Left lung (tissue), 10 donors: ENCODE measurements around the gene PHACTR1. TPM values are rescaled to one million over a fixed set of nuclear protein-coding genes. Genes with fewer than 3 reads are reported as not detected.
A peak's percentile ranks its signal among the peaks of the same experiment; 100 is the strongest.

Experiments
- ATAC-seq: fragments of 200-7000 bp; cut with Tn5 transposase; one replicate; pipeline ENCODE4 v1.9.1; 2020; ENCODE audit warnings: moderate library complexity
- DNase-seq, 4 donors: peaks; one replicate each; pipeline ENCODE4 v3.0.0-alpha.2; 2013 to 2020
- H3K27ac ChIP-seq, 2 donors: fragments of 200-600 bp; sonication (generic) in 1 of 2; one replicate each; pipeline versions ENCODE4 v1.5.0 to v1.8.0; 2020 to 2021
- H3K27me3 ChIP-seq, 2 donors: fragments of 200-600 bp; sonication (generic) in 1 of 2; one replicate each; pipeline versions ENCODE4 v1.5.0 to v1.8.0; 2020 to 2021
- H3K36me3 ChIP-seq, 2 donors: fragments of 200-600 bp; sonication (generic) in 1 of 2; one replicate each; pipeline versions ENCODE4 v1.5.0 to v1.8.0; 2020 to 2021
- H3K4me1 ChIP-seq, 2 donors: fragments of 200-600 bp; one replicate each; pipeline ENCODE4 v1.8.0; 2021
- H3K4me3 ChIP-seq, 2 donors: fragments of 200-600 bp; sonication (generic) in 1 of 2; one replicate each; pipeline versions ENCODE4 v1.5.0 to v1.8.0; 2020 to 2021; ENCODE audit warnings: mild to moderate bottlenecking in 1 of 2
- H3K9me3 ChIP-seq, 2 donors: fragments of 200-600 bp; sonication (generic) in 1 of 2; one replicate each; pipeline versions ENCODE4 v1.5.0 to v1.8.0; 2020 to 2021
- CTCF ChIP-seq, 2 donors: fragments of 200-600 bp; sonication (generic) in 1 of 2; IDR thresholded peaks; one replicate each; pipeline versions ENCODE4 v1.5.0 to v1.8.0; 2021; ENCODE audit warnings: antibody characterized with exemption in 2 of 2
- intact Hi-C, 2 donors: fragments of 100-400 bp; cut with DNase I; formaldehyde crosslinking; loops; one replicate each; pipeline versions ENCODE4 v1.11.2 to v1.14.2; 2022
- polyA plus RNA-seq, 6 donors: library from polyadenylated mRNA; unstranded; fragments of 120-200 nt; gene quantifications; one replicate each; pipeline ENCODE4 v1.2.1, GENCODE V29; 2013; ENCODE audit not compliant: insufficient read length in 6 of 6
- total RNA-seq, 2 donors: library from RNA; stranded (reverse); fragmentation: NEBNext Ultra II Directional; extraction: Animal tissue kit (Norgen Biotek cat#: 25700); gene quantifications; one replicate each; pipeline ENCODE4 v1.2.1, GENCODE V29; 2021
- donor health status: DM: no; HTN: yes; CAD: no.
- donor health status: DM: no; HTN: no; CAD: no.

The PHACTR1 gene
- total and polyA plus RNA-seq, 8 donors: 12.1 to 53.3 (median 15.8) TPM

- Histone ChIP-seq H3K4me1 (no peaks in the 10 kb centered on the region), H3K27ac (no peak overlapping the region), H3K4me3 (no peak overlapping the region), H3K27me3 (peaks cover 29 to 51% of the 10 kb centered on the region in 2 donors), H3K36me3 (no peaks in the 10 kb centered on the region), H3K9me3 (peaks cover 0 to 8% of the 10 kb centered on the region in 2 donors)
- no peak for DNase-seq
- intact Hi-C loops: no loop called here
- no peak for TF ChIP-seq CTCF (IDR thresholded peaks at IDR 0.05)
- ATAC-seq: no peak
Observed at GRCh38 chr6:12748411-12748810, 31.8 kb downstream of the PHACTR1 start.

GRCh38 chr6:12748815-12749521, 32.4 kb downstream of the PHACTR1 start:
- Histone ChIP-seq H3K4me1 (no peaks in the 10 kb centered on the region), H3K36me3 (no peaks in the 10 kb centered on the region), H3K9me3 (peaks cover 0 to 8% of the 10 kb centered on the region in 2 donors), H3K27ac (no peak overlapping the region), H3K4me3 (no peak overlapping the region), H3K27me3 (peaks cover 29 to 51% of the 10 kb centered on the region in 2 donors)
- DNase-seq (peak in 1 of 4 donors; percentile 67), ATAC-seq (no peak)
- intact Hi-C loops: no loop called here
- no peak for TF ChIP-seq CTCF (IDR thresholded peaks at IDR 0.05)

GRCh38 chr6:12749531-12750379, 33.2 kb downstream of the PHACTR1 start:
- Histone ChIP-seq H3K36me3 (no peaks in the 10 kb centered on the region), H3K4me1 (no peaks in the 10 kb centered on the region), H3K4me3 (no peak overlapping the region), H3K27me3 (peaks cover 29 to 51% of the 10 kb centered on the region in 2 donors), H3K9me3 (peaks cover 0 to 2% of the 10 kb centered on the region in 2 donors), H3K27ac (no peak overlapping the region)
- intact Hi-C loops: no loop called here
- DNase-seq: peak in 1 of 4 donors; percentile 75
- no peak for TF ChIP-seq CTCF (IDR thresholded peaks at IDR 0.05)
- no peak for ATAC-seq

GRCh38 chr6:12750416-12750815, 33.8 kb downstream of the PHACTR1 start:
- no peak for ATAC-seq
- Histone ChIP-seq H3K4me1 (no peaks in the 10 kb centered on the region), H3K36me3 (no peaks in the 10 kb centered on the region), H3K27ac (no peak overlapping the region), H3K27me3 (peaks cover 29 to 51% of the 10 kb centered on the region in 2 donors), H3K4me3 (no peak overlapping the region), H3K9me3 (no peaks in the 10 kb centered on the region)
- TF ChIP-seq CTCF (IDR thresholded peaks at IDR 0.05): no peak
- intact Hi-C loops: no loop called here
- no peak for DNase-seq

GRCh38 chr6:12751694-12752325, 35.2 kb downstream of the PHACTR1 start:
- intact Hi-C loops: no loop called here
- Histone ChIP-seq H3K36me3 (no peaks in the 10 kb centered on the region), H3K27me3 (peaks cover 27 to 51% of the 10 kb centered on the region in 2 donors), H3K4me3 (no peak overlapping the region), H3K9me3 (no peaks in the 10 kb centered on the region), H3K4me1 (no peaks in the 10 kb centered on the region), H3K27ac (no peak overlapping the region)
- TF ChIP-seq CTCF (IDR thresholded peaks at IDR 0.05): no peak
- ATAC-seq: peak; percentile 83
- DNase-seq: peak in 3 of 4 donors; percentile 48 to 65 (median 51)
